ENCODE results near the gene MBP. TPM values are rescaled to one million over a fixed set of nuclear protein-coding genes. Genes with fewer than 3 reads are reported as not detected.
A peak's percentile ranks its signal among the peaks of the same experiment; 100 is the strongest.

MBP gene
- total and polyA plus RNA-seq, 10 of the 15 experiments (the other 5 are each of a cell fraction or from before 2014, with no cell fraction given), result 12.2 to 67.8 (median 42.1) TPM

GRCh38 chr18:77118256-77119090 lies 14.1 kb downstream of the MBP start (continued):
- TF ChIP-seq ZBTB40 (IDR thresholded peaks at IDR 0.05; ENCODE audit: borderline replicate concordance), result no peak
- peak; percentile 91; the same call in 1 of the 2 replicates for TF ChIP-seq HDGF (IDR thresholded peaks at IDR 0.05)

DNA sequence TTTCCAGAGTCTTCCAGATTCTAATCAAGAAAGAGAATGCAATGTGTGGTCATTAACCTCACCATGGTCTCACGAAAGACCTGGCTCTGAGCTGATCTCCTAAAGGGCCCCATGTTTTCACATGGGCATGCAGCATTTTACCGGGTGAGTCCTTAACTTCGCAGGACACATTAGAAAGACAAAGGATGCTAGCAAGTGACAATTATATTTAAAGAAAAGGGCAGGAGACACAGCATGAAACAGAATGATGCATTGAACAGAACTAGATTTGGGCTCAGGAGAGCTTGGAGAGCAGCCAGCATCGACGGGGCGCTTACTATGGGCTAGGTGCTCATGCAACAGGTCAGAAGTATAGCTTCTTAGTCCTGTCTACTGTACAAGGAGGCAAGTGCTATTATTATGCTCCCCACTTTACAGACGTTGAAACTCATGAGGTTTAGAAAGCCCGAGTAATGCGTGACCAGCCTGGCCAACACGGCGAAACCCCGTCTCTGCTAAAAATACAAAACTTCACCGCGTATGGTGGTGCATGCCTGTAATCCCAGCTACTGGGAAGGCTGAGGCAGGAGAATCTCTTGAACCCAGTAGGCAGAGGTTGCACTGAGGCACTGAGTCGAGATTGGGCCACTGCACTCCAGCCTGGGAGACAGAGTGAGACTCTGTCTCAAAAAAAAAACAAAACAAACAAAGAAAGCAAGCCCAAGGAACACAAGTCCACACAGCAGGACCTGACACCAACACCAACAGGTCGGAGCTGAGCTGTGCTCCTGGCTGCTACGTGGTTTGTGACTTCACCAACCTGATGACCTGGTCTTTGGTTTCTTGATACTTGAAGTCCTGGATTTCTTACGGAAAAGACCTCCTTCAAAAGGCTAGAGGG lies 16.1 kb downstream of the MBP start:
- in situ Hi-C loops (cut with MboI), result loop anchor here (25.0 kb wide), 1 partner anchor 1904 kb away; the partner anchor contains the start of genes PTGR3 and TSHZ1
- TF ChIP-seq BCL3 (IDR thresholded peaks at IDR 0.05; ENCODE audit: borderline replicate concordance, insufficient read depth, low read depth, low read length, poor library complexity, severe bottlenecking), result no peak
- TF ChIP-seq, protein P1, sequence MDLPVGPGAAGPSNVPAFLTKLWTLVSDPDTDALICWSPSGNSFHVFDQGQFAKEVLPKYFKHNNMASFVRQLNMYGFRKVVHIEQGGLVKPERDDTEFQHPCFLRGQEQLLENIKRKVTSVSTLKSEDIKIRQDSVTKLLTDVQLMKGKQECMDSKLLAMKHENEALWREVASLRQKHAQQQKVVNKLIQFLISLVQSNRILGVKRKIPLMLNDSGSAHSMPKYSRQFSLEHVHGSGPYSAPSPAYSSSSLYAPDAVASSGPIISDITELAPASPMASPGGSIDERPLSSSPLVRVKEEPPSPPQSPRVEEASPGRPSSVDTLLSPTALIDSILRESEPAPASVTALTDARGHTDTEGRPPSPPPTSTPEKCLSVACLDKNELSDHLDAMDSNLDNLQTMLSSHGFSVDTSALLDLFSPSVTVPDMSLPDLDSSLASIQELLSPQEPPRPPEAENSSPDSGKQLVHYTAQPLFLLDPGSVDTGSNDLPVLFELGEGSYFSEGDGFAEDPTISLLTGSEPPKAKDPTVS (IDR thresholded peaks at IDR 0.05; ENCODE audit: low read depth, low read length), result peak; percentile 86
- ATAC-seq, result no peak
- Histone ChIP-seq H3K4me3 (no peak overlapping the region), H3K27ac (ENCODE audit: control insufficient read depth, insufficient read depth) (no peak overlapping the region; the same call in 1 of the 2 replicates), H2AFZ (ENCODE audit: control insufficient read depth, low read depth, low read length) (no peak overlapping the region), H3K4me1 (ENCODE audit: control insufficient read depth, insufficient read depth, low read length) (peaks cover 14% of the 10 kb centered on the region), H4K20me1 (ENCODE audit: control insufficient read depth, insufficient read depth) (0 out of 2 replicates have a peak, but pooled peaks cover 3% of the 10 kb centered on the region), H3K9ac (ENCODE audit: control insufficient read depth, insufficient read depth, low read length) (no peak overlapping the region), H3K36me3 (ENCODE audit: control insufficient read depth in 2 of 2, insufficient read depth in 2 of 2, low read length in 1 of 2) (peaks cover 14 to 15% of the 10 kb centered on the region in 2 experiments), H3K27me3 (replicated peaks in 1 of 2; ENCODE audit: control insufficient read depth in 2 of 2, insufficient read depth in 2 of 2, low read length in 1 of 2) (no peaks in the 10 kb centered on the region), H3K9me3 (replicated peaks; ENCODE audit: control insufficient read depth, insufficient read depth, low read length) (no peaks in the 10 kb centered on the region; the same call in 2 of the 3 replicates), H3K4me2 (ENCODE audit: control insufficient read depth, insufficient read depth) (no peak overlapping the region), H3K79me2 (ENCODE audit: control insufficient read depth, insufficient read depth, low read length) (peaks cover 65% of the 10 kb centered on the region)
- ChIA-PET SMC1A (ENCODE audit: uncharacterized antibody, unreplicated experiment) (interaction anchor here (1.0 to 5.2 kb wide), 4 partner anchors 8 to 14 kb away, joined by 3 to 45 read pairs (median 14); no protein-coding TSS in a partner anchor), POLR2A (interaction anchor here (0.5 to 2.9 kb wide), 4 partner anchors 9 to 296 kb away, joined by 3 to 7 read pairs (median 4); no protein-coding TSS in a partner anchor), CTCF (interaction anchor here (1.1 to 2.9 kb wide), 2 partner anchors 7 to 49 kb away, joined by 3 to 21 read pairs; no protein-coding TSS in a partner anchor), RAD21 (ENCODE audit: unreplicated experiment) (interaction anchor here (0.7 to 2.8 kb wide), 5 partner anchors 8 to 95 kb away, joined by 3 to 35 read pairs (median 6); partner anchors contain the start of gene MBP)
- no TSS peak for BruUV-seq (replicated peaks)
- DNase-seq (ENCODE audit: low read depth, low spot score), result no peak
- intact Hi-C loops (cut with micrococcal nuclease; ENCODE audit: unreplicated experiment), result no loop called here
- WGBS (ENCODE audit: insufficient coverage, insufficient replicate concordance, low lambda C conversion rate, missing lambda C conversion rate), result 92% methylated on average over 18 of the region's 18 CpGs
- FAIRE-seq, result no peak

All from GM12878 (cell line).